ENCODE results near the gene RUFY1. TPM values are rescaled to one million over a fixed set of nuclear protein-coding genes. Genes with fewer than 3 reads are reported as not detected.
"Not testable (repeated sequence)": the region's sequence is repeated elsewhere in the genome, so short reads cannot be mapped to it uniquely, and the experiment has no call there.

The RUFY1 gene
- total and polyA plus RNA-seq, 2 of the 13 experiments (the other 11 are each of a cell fraction or from before 2014, with no cell fraction given) = 19.9 to 31.9 TPM

DNA sequence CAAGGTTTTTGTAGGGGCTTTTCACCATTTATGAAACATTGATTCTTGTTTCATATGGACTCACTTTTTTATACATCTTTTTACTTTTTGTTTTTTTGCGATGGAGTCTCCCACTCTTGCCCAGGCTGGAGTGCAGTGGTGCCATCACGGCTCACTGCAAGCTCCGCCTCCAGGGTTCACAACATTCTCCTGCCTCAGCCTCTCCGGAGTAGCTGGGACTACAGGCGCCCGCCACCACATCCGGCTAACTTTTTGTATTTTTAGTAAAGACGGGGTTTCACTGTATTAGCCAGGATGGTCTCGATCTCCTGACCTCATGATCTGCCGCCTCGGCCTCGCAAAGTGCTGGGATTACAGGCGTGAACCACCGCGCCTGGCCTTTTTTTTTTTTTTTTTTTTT, 7.1 kb upstream of the RUFY1 start:
- POLR2A ChIA-PET; intact Hi-C loops (cut with micrococcal nuclease; ENCODE audit: unreplicated experiment); H3K79me2 ChIP-seq (ENCODE audit: insufficient read depth, low read length); H3K36me3 ChIP-seq (replicated peaks in 1 of 2; ENCODE audit: control insufficient read depth in 1 of 2, insufficient read depth in 2 of 2, low read length in 2 of 2); H2AFZ ChIP-seq (ENCODE audit: low read length); H3K9me3 ChIP-seq (ENCODE audit: low read length); H3K9ac ChIP-seq (ENCODE audit: insufficient read depth, low read depth, low read length); BruUV-seq (replicated peaks); FAIRE-seq; ATAC-seq; in situ Hi-C loops (cut with HindIII; ENCODE audit: extremely low pct_ligation_motif_present, low pct_unique_long_range_greater_than_20kb); CTCF ChIA-PET (ENCODE audit: low intra/inter-chr PET ratio, low total read pairs); DNase-seq (ENCODE audit: low spot score); H3K4me1 ChIP-seq (ENCODE audit: insufficient read depth, low read length); H4K20me1 ChIP-seq (ENCODE audit: insufficient read depth, low read length); H3K4me2 ChIP-seq (ENCODE audit: low read depth, low read length); H3K4me3 ChIP-seq (replicated peaks in 1 of 3; ENCODE audit: insufficient read depth in 1 of 3, low read depth in 2 of 3, low read length in 3 of 3); H3K27me3 ChIP-seq (ENCODE audit: control insufficient read depth in 1 of 2, insufficient read depth in 2 of 2, low read length in 2 of 2); H3K27ac ChIP-seq (ENCODE audit: extremely low read length, insufficient read depth, low read length): not testable (repeated sequence)
- WGBS (ENCODE audit: low lambda C conversion rate) = 76% methylated on average over 15 of the region's 15 CpGs

DNA sequence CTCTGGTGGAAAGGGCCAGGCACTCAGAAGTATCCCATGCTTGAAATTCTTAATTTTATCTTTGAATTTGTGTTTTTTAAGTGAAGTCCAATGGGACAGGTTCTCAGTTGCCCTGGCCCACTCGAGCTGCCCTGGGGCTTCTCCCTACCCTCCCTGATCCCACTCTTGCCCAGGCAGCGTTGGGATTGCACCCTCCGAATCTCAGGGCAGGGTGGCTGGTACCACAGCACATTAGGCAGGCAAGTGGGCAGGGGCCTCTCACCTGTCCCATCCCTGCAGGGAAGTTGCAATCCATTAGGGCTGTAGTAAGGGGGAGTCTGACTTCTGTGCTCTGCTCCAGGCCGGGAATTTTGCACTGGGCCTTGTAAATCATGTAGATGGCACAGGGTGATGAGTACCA, 2.7 kb downstream of the RUFY1 start:
- Histone ChIP-seq H3K4me2 (ENCODE audit: low read depth, low read length) (peak overlapping the region; percentile 36), H3K79me2 (ENCODE audit: insufficient read depth, low read length) (peaks cover 36% of the 10 kb centered on the region), H3K4me3 (replicated peaks in 1 of 3; ENCODE audit: insufficient read depth in 1 of 3, low read depth in 2 of 3, low read length in 3 of 3) (no peak overlapping the region), H3K36me3 (replicated peaks in 1 of 2; ENCODE audit: control insufficient read depth in 1 of 2, insufficient read depth in 2 of 2, low read length in 2 of 2) (peaks cover 0 to 5% of the 10 kb centered on the region in 2 experiments; a peak in 1 of 5 replicates), H2AFZ (ENCODE audit: low read length) (no peak overlapping the region), H3K9ac (ENCODE audit: insufficient read depth, low read depth, low read length) (no peak overlapping the region), H3K27ac (ENCODE audit: extremely low read length, insufficient read depth, low read length) (no peak overlapping the region), H4K20me1 (ENCODE audit: insufficient read depth, low read length) (0 out of 2 replicates have a peak, but pooled peaks cover 11% of the 10 kb centered on the region), H3K4me1 (ENCODE audit: insufficient read depth, low read length) (peaks cover 49% of the 10 kb centered on the region), H3K9me3 (ENCODE audit: low read length) (no peaks in the 10 kb centered on the region), H3K27me3 (ENCODE audit: control insufficient read depth in 1 of 2, insufficient read depth in 2 of 2, low read length in 2 of 2) (no peaks in the 10 kb centered on the region)
- ATAC-seq (no peak), DNase-seq (ENCODE audit: low spot score) (no peak), FAIRE-seq (no peak)
- 0 out of 2 replicates have a peak, but pooled peaks have one; percentile 8 for TF ChIP-seq ZFX (CRISPR knock-in tag; IDR thresholded peaks at IDR 0.05; ENCODE audit: low read depth)
- TF ChIP-seq TOPORS (CRISPR knock-in tag; IDR thresholded peaks at IDR 0.05) = no peak
- TSS peak; percentile 44 for BruUV-seq (replicated peaks)
- in situ Hi-C loops (cut with HindIII; ENCODE audit: extremely low pct_ligation_motif_present, low pct_unique_long_range_greater_than_20kb) (no loop called here), intact Hi-C loops (cut with micrococcal nuclease; ENCODE audit: unreplicated experiment) (no loop called here)
- 97% methylated on average over 4 of the region's 4 CpGs for WGBS (ENCODE audit: low lambda C conversion rate)
- POLR2A ChIA-PET = interaction anchor here (4.8 kb wide), 1 partner anchor 71 kb away, joined by 28 read pairs; the partner anchor contains the start of gene HNRNPH1
- CTCF ChIA-PET (ENCODE audit: low intra/inter-chr PET ratio, low total read pairs) = no interaction called here
